SK-N-SH (cell line): ENCODE results near the gene AIF1. TPM values are rescaled to one million over a fixed set of nuclear protein-coding genes. Genes with fewer than 3 reads are reported as not detected.

ENCODE experiments used
- CTCF ChIA-PET: fragments of 300-600, 350-600 bp; formaldehyde crosslinking; extraction: SDS; loops from one replicate; lab custom pipeline; 2021; lab: Yijun Ruan, JAX
- POLR2A ChIA-PET: fragments of 350-600 bp; sonication (Branson Sonifier 250); formaldehyde crosslinking; extraction: SDS; loops from one replicate; lab custom pipeline; 2020; ENCODE audit warnings: antibody characterized with exemption, inconsistent platforms; lab: Yijun Ruan, JAX
- DNase-seq: peaks from one replicate; pipeline ENCODE4 v3.0.0; 2012
- H2AFZ ChIP-seq: fragments of 200-600 bp; sonication (generic); 2 replicates; pipeline ENCODE4 v1.8.1; 2016; ENCODE audit warnings: antibody characterized with exemption, mild to moderate bottlenecking, low read depth
- H3F3A ChIP-seq: fragments of 200-600 bp; sonication (generic); replicated peaks from 2 replicates; pipeline ENCODE3; 2016; ENCODE audit warnings: antibody characterized with exemption, mild to moderate bottlenecking; ENCODE audit not compliant: insufficient read depth
- H3K27ac ChIP-seq, 2 experiments: fragments of 200-500 bp in 1 of 2; fragments of 200-600 bp in 1 of 2; sonication (Bioruptor generic) in 1 of 2; sonication (generic), shearing (Covaris generic) in 1 of 2; 2 replicates each; pipeline versions ENCODE4 v1.5.1 to v1.6.1; 2014 to 2016; ENCODE audit warnings: low read depth in 2 of 2, inconsistent platforms in 1 of 2, low read length in 1 of 2, mild to moderate bottlenecking in 1 of 2, mixed read lengths in 1 of 2
- H3K27me3 ChIP-seq: fragments of 200-600 bp; sonication (generic), shearing (Covaris generic); 2 replicates; pipeline ENCODE4 v1.6.1; 2016; ENCODE audit warnings: mixed run types; ENCODE audit not compliant: insufficient read depth
- H3K36me3 ChIP-seq, 2 experiments: fragments of 200-500 bp in 1 of 2; fragments of 200-600 bp in 1 of 2; sonication (Bioruptor generic) in 1 of 2; sonication (generic) in 1 of 2; replicated peaks in 1 of 2; 2 replicates each; pipeline versions ENCODE3 to v1.5.1; 2014 to 2016; ENCODE audit warnings: low read length in 1 of 2, mild to moderate bottlenecking in 1 of 2; ENCODE audit not compliant: insufficient read depth in 2 of 2, control insufficient read depth in 1 of 2
- H3K4me1 ChIP-seq, 2 experiments: fragments of 200-500 bp in 1 of 2; fragments of 200-600 bp in 1 of 2; sonication (Bioruptor generic) in 1 of 2; sonication (generic), shearing (Covaris generic) in 1 of 2; 2 replicates each; pipeline versions ENCODE4 v1.5.1 to v1.6.1; 2014 to 2016; ENCODE audit warnings: low read depth in 1 of 2, low read length in 1 of 2, mixed run types in 1 of 2; ENCODE audit not compliant: insufficient read depth in 2 of 2, control insufficient read depth in 1 of 2
- H3K4me2 ChIP-seq: fragments of 200-600 bp; sonication (generic), shearing (Covaris generic); 2 replicates; pipeline ENCODE4 v1.6.1; 2017; ENCODE audit warnings: mixed run types
- H3K4me3 ChIP-seq, 2 experiments: fragments of 200-500 bp in 1 of 2; fragments of 200-600 bp in 1 of 2; sonication (Bioruptor generic) in 1 of 2; sonication (generic), shearing (Covaris generic) in 1 of 2; 2 replicates each; pipeline versions ENCODE4 v1.5.1 to v1.8.1; 2014 to 2016; ENCODE audit warnings: low read depth in 2 of 2, inconsistent platforms in 1 of 2, low read length in 1 of 2, mild to moderate bottlenecking in 1 of 2, mixed read lengths in 1 of 2, moderate library complexity in 1 of 2
- H3K79me2 ChIP-seq: fragments of 200-600 bp; sonication (generic); 2 replicates; pipeline ENCODE4 v1.8.1; 2017; ENCODE audit warnings: mild to moderate bottlenecking; ENCODE audit not compliant: insufficient read depth
- H3K9ac ChIP-seq: fragments of 200-600 bp; sonication (generic); 2 replicates; pipeline ENCODE4 v1.6.1; 2017; ENCODE audit warnings: mixed run types
- H3K9me2 ChIP-seq: fragments of 200-600 bp; sonication (generic); 2 replicates; pipeline ENCODE4 v1.6.1; 2017; ENCODE audit warnings: mixed run types
- H3K9me3 ChIP-seq: fragments of 200-600 bp; sonication (generic); 2 replicates; pipeline ENCODE4 v1.6.1; 2017; ENCODE audit warnings: mixed run types, mild to moderate bottlenecking, moderate library complexity
- H4K20me1 ChIP-seq: fragments of 200-600 bp; sonication (generic); 2 replicates; pipeline ENCODE4 v1.6.1; 2017; ENCODE audit warnings: mild to moderate bottlenecking, mixed run types; ENCODE audit not compliant: insufficient read depth
- CTCF ChIP-seq: fragments of 200-600 bp; sonication (generic); IDR thresholded peaks from 2 replicates; pipeline ENCODE4 v1.6.1; 2017; ENCODE audit warnings: antibody characterized with exemption, mild to moderate bottlenecking, moderate library complexity
- ELF1 ChIP-seq: IDR thresholded peaks from 2 replicates; pipeline ENCODE4 v1.4.0; 2012
- EZH2phosphoT487 ChIP-seq: fragments of 200-600 bp; sonication (generic); IDR thresholded peaks from 2 replicates; pipeline ENCODE4 v1.6.1; 2017; ENCODE audit warnings: low read depth, mixed run types, mild to moderate bottlenecking, antibody characterized with exemption, moderate library complexity, borderline replicate concordance
- FOXM1 ChIP-seq: IDR thresholded peaks from 2 replicates; pipeline ENCODE4 v1.4.0; 2012; ENCODE audit warnings: low read depth, mild to moderate bottlenecking
- GATA2 ChIP-seq: sonication (generic); formaldehyde crosslinking; IDR thresholded peaks from 2 replicates; pipeline ENCODE4 v1.5.0; 2020; ENCODE audit warnings: mild to moderate bottlenecking, missing genetic modification reagents
- IRF3 ChIP-seq: fragments of 150-350 bp; IDR thresholded peaks from 2 replicates; pipeline ENCODE4 v1.6.1; 2016; ENCODE audit warnings: mild to moderate bottlenecking, low read depth, low read length
- MEF2A ChIP-seq: IDR thresholded peaks from 2 replicates; pipeline ENCODE4 v1.4.0; 2012; ENCODE audit warnings: low read depth, borderline replicate concordance
- NRF1 ChIP-seq: IDR thresholded peaks from 2 replicates; pipeline ENCODE4 v1.6.1; 2012; ENCODE audit warnings: low read depth, mild to moderate bottlenecking, low read length
- PBX3 ChIP-seq: IDR thresholded peaks from 2 replicates; pipeline ENCODE4; 2012
- RXRA ChIP-seq: IDR thresholded peaks from 2 replicates; pipeline ENCODE4 v1.4.0; 2012; ENCODE audit warnings: low read depth, mild to moderate bottlenecking, borderline replicate concordance
- SMC3 ChIP-seq: IDR thresholded peaks from 2 replicates; pipeline ENCODE4 v1.6.1; 2012; ENCODE audit warnings: low read depth, low read length, improper control_type of control experiment
- TAF1 ChIP-seq: IDR thresholded peaks from 2 replicates; pipeline ENCODE4 v1.6.1; 2012; ENCODE audit warnings: low read depth, mild to moderate bottlenecking, low read length, moderate library complexity, borderline replicate concordance
- USF2 ChIP-seq: fragments of 150-350 bp; IDR thresholded peaks from 2 replicates; pipeline ENCODE4 v1.6.1; 2017; ENCODE audit warnings: antibody characterized with exemption, low read length, low read depth, borderline replicate concordance
- WGBS: methylation state at CpG from one replicate; pipeline ENCODE4 v1.1.6; 2017; ENCODE audit warnings: low lambda C conversion rate; 5-methylcytosine and 5-hydroxymethylcytosine counted together
- polyA plus RNA-seq, 3 experiments: library from polyadenylated mRNA; depleted of rRNA; stranded (reverse); fragments of >200 nt; gene quantifications; 2 replicates each; pipeline ENCODE4 v1.2.3, GENCODE V29; 2012
- TF ChIP-seq, protein P1 (sequence below): IDR thresholded peaks from 2 replicates; pipeline ENCODE4 v1.4.0; 2012; ENCODE audit warnings: low read depth

The AIF1 gene
- polyA plus RNA-seq, 1 of the 3 experiments (the other 2 are of a cell fraction), result not detected

- Histone ChIP-seq H3K27me3 (no peaks in the 10 kb centered on the region), H3K9ac (no peak overlapping the region), H3K9me2 (no peaks in the 10 kb centered on the region), H3K9me3 (no peaks in the 10 kb centered on the region), H3K36me3 (no peaks in the 10 kb centered on the region), H3K4me3 (no peak overlapping the region), H4K20me1 (no peaks in the 10 kb centered on the region), H3K27ac (no peak overlapping the region), H3K4me2 (no peak overlapping the region), H3K79me2 (no peaks in the 10 kb centered on the region), H2AFZ (no peak overlapping the region), H3F3A (no peaks in the 10 kb centered on the region), H3K4me1 (peaks cover 0 to 11% of the 10 kb centered on the region in 2 experiments; a peak in 1 of 4 replicates)
- no peak for DNase-seq
- no peak for TF ChIP-seq RXRA
- TF ChIP-seq ELF1, result no peak
- ChIA-PET CTCF (interaction anchor here (0.8 to 17.6 kb wide), 4 partner anchors 11 to 111 kb away, joined by 3 to 312 read pairs (median 18); partner anchors contain the start of genes ATP6V1G2 and NFKBIL1), POLR2A (no interaction called here)
- WGBS, result 68% methylated on average over 12 of the region's 12 CpGs
Measured at GRCh38 chr6:31578184-31579118, 36.6 kb upstream of the AIF1 start.

GRCh38 chr6:31579119-31579505 is 35.9 kb upstream of the AIF1 start:
- ChIA-PET POLR2A (no interaction called here), CTCF (interaction anchor here (2.4 to 17.6 kb wide), 3 partner anchors 10 to 21 kb away, joined by 10 to 312 read pairs (median 29); no protein-coding TSS in a partner anchor)
- Histone ChIP-seq H3K4me1 (peaks cover 0 to 11% of the 10 kb centered on the region in 2 experiments; a peak in 1 of 4 replicates), H3F3A (no peaks in the 10 kb centered on the region), H3K36me3 (no peaks in the 10 kb centered on the region), H3K4me2 (no peak overlapping the region), H3K79me2 (no peaks in the 10 kb centered on the region), H3K27me3 (no peaks in the 10 kb centered on the region), H3K27ac (no peak overlapping the region), H3K9me3 (no peaks in the 10 kb centered on the region), H2AFZ (no peak overlapping the region), H4K20me1 (no peaks in the 10 kb centered on the region), H3K9me2 (no peaks in the 10 kb centered on the region), H3K4me3 (no peak overlapping the region), H3K9ac (no peak overlapping the region)
- TF ChIP-seq CTCF, result no peak
- no peak for TF ChIP-seq MEF2A
- TF ChIP-seq NRF1, result no peak
- no peak for TF ChIP-seq GATA2 (CRISPR knock-in tag)
- no peak for TF ChIP-seq EZH2phosphoT487
- no peak for TF ChIP-seq TAF1
- no peak for TF ChIP-seq SMC3
- TF ChIP-seq RXRA, result no peak
- TF ChIP-seq IRF3, result no peak
- no peak for TF ChIP-seq FOXM1
- TF ChIP-seq USF2, result no peak
- no peak for TF ChIP-seq PBX3
- TF ChIP-seq, protein P1, sequence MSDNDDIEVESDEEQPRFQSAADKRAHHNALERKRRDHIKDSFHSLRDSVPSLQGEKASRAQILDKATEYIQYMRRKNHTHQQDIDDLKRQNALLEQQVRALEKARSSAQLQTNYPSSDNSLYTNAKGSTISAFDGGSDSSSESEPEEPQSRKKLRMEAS, result no peak
- no peak for DNase-seq
- WGBS, result 85% methylated on average over 3 of the region's 3 CpGs
